Measurements from ENCODE around the gene AQP1. TPM values are rescaled to one million over a fixed set of nuclear protein-coding genes. Genes with fewer than 3 reads are reported as not detected.

Gene AQP1
- total RNA-seq, 8 experiments from 2014 or later: 0.45 to 233 (median 0.68) TPM

DNA sequence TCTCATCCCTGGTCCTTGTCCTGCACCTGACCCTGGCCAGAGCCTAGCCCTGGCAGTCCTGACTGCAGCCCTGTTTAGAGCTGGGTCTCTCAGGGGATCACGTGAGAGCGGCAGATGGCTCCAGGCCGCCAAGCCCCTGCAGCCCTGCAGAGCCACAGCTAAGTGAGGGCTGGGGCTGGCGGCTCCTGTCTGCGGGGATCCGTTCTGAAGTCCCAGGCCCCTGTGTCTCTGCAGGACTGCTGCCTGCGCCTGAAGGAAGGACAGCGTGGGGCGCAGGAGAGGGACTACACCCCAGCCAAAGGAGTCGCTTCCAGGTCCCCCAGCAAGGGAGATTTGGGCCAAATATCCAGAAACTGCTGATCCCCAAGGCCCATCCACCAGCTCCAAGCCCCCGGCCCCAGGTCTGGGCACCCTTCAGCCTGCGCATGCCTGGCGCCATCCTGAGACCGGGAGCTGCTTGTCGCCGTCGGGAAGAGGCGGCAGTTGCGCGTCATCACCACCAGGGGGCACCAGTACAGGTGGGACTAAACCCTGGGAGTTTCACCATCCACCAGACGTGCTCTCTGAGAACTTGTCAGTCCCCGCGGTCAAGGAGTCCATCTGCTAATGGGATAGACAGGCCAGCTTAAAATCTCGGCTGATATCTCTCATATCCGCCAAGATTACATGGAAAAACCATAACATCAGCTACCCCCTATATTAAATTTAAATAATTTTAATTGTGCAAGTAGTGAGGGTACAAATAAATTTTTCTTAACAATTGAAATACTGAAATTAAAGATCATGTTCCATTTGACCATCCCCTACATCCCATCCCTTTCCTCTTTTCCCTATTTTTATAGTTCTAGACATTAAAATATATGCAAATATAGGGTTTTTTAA lies 27.0 kb downstream of the AQP1 start:
- 0 to 12% (median 8%) methylated on average over 2 to 14 of the region's 25 CpGs; no CpG with 5 or more reads in 4 of the 10 experiments for WGBS, 10 experiments
- Histone ChIP-seq H3K4me3 (peak overlapping the region in 4 of 5 donors; percentile 2 to 20 (median 13)), H3K27ac (peak overlapping the region; percentile 36 to 77), H3K4me1 (replicated peaks in 1 of 2) (peaks cover under 1 to 5% of the 10 kb centered on the region in 2 donors)
- peak; percentile 77 to 98 (median 96) for ATAC-seq (replicated peaks in 6 of 8)
- in situ Hi-C loops (cut with MboI; ENCODE audit: low pct_unique_long_range_greater_than_20kb in 2 of 9, low sequenced_read_pairs in 9 of 9, unreplicated experiment in 9 of 9): no loop called here

DNA sequence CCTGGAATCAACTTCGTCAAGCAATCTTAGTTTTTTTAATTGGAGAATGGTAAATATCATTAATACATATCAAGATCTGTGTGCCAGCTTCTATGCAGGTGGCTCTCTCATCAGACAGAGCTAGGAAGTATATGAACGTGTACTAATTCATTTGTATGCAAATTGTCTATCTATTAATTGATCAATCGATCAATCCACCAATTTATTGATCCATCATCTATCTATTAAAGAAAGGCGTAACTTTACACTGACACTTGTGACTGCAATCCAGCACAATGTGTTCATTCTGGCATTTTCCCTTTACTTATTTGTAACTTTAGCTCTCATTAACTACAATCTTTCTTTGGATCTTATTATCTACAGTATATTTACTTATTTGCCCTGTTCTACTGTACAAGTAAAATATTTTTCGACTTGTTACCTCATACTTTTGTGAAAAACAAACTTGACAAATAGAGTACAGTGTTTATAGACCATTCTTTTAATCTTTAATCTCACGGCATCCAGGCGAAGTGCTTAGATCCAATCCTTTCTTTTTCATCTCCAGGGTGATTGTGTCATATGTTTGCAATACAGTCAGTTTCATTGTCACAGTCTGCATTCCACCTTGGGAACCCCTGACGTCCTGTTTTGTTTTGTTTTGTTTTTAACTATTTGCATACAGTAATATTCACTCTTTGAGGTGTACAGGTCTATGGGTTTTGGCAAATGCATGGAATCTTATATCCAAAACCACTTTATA lies 30.1 kb downstream of the AQP1 start:
- Histone ChIP-seq H3K4me3 (no peak overlapping the region), H3K4me1 (replicated peaks in 1 of 2) (no peaks in the 10 kb centered on the region), H3K27ac (no peak overlapping the region)
- in situ Hi-C loops (cut with MboI; ENCODE audit: low pct_unique_long_range_greater_than_20kb in 2 of 9, low sequenced_read_pairs in 9 of 9, unreplicated experiment in 9 of 9): no loop called here
- 3 to 68% (median 41%) methylated on average over 5 to 8 of the region's 8 CpGs for WGBS, 10 experiments
- ATAC-seq (replicated peaks in 6 of 8): peak in 1 of 8 experiments; percentile 66

DNA sequence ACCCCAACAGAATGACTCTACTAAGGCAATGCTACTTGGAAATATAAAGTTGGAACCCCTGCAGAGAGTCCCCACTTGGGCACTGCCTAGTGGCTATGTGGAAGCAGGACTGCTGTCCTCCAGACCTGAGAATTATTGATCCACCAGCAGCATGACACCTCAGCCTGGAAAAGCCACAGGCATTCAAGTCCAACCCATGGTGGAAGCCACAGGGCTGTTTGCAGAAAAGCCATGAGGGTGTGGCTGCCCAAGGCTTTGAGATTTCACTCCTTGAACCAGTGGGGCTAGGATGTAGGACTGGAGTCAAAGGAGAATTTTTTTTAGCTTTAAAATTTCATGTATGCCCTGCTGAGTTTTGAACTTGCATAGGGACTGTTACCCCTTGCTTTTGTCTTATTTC lies 38.5 kb downstream of the AQP1 start:
- Histone ChIP-seq H3K4me3 (no peak overlapping the region), H3K4me1 (replicated peaks in 1 of 2) (no peaks in the 10 kb centered on the region), H3K27ac (no peak overlapping the region)
- in situ Hi-C loops (cut with MboI; ENCODE audit: low pct_unique_long_range_greater_than_20kb in 2 of 9, low sequenced_read_pairs in 9 of 9, unreplicated experiment in 9 of 9): loop anchor here in 2 of 9 experiments (25.0 kb wide), 1 partner anchor 138 kb away; no protein-coding TSS in a partner anchor
- no peak for ATAC-seq (replicated peaks in 6 of 8)

GRCh38 chr7:30954914-30955313 lies 43.3 kb downstream of the AQP1 start:
- in situ Hi-C loops (cut with MboI; ENCODE audit: low pct_unique_long_range_greater_than_20kb in 2 of 9, low sequenced_read_pairs in 9 of 9, unreplicated experiment in 9 of 9): loop anchor here in 2 of 9 experiments (25.0 kb wide), 1 partner anchor 143 kb away; no protein-coding TSS in a partner anchor

DNA sequence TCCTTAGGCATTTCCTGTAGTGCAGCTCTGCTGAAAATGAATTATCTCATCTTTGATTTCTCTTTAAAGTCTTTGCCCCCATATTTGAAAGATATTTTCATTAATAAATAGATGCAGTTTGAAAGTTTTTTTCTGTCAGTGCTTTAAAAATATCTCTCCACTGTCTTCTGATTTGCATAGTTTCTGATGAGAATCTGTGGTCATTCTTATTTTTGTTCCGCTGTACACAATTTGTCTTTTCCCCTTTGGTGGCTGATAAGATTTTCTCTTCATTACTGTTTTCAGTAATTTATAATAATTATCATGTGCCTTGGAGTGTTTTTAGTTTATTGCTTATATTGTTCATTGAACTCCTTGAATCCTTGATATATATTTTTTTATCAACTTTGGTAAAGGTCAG lies 45.1 kb downstream of the AQP1 start:
- Histone ChIP-seq H3K4me1 (replicated peaks in 1 of 2) (no peaks in the 10 kb centered on the region), H3K4me3 (no peak overlapping the region), H3K27ac (no peak overlapping the region)
- WGBS, 10 experiments: 88 to 100% (median 100%) methylated on average over 1 of the region's 1 CpG
- ATAC-seq (replicated peaks in 6 of 8): no peak
- in situ Hi-C loops (cut with MboI; ENCODE audit: low pct_unique_long_range_greater_than_20kb in 2 of 9, low sequenced_read_pairs in 9 of 9, unreplicated experiment in 9 of 9): loop anchor here in 2 of 9 experiments (25.0 kb wide), 1 partner anchor 144 kb away; no protein-coding TSS in a partner anchor

More at GRCh38 chr7:30954914-30955313, 43.3 kb downstream of the AQP1 start:
- ATAC-seq (replicated peaks in 6 of 8): peak in 2 of 8 experiments; percentile 73 to 85
- Histone ChIP-seq H3K4me3 (no peak overlapping the region), H3K27ac (no peak overlapping the region), H3K4me1 (replicated peaks in 1 of 2) (no peaks in the 10 kb centered on the region)
- WGBS, 10 experiments: 10 to 77% (median 50%) methylated on average over 2 to 4 of the region's 4 CpGs

- 80 to 93% (median 88%) methylated on average over 1 to 5 of the region's 11 CpGs; no CpG with 5 or more reads in 6 of the 10 experiments for WGBS, 10 experiments
- in situ Hi-C loops (cut with MboI; ENCODE audit: low pct_unique_long_range_greater_than_20kb in 2 of 9, low sequenced_read_pairs in 9 of 9, unreplicated experiment in 9 of 9): loop anchor here in 2 of 9 experiments (25.0 kb wide), 1 partner anchor 152 kb away; no protein-coding TSS in a partner anchor
These were observed 52.2 kb downstream of the AQP1 start, which contains the start of gene GHRHR for GRCh38 chr7:30963842-30964241. Gene GHRHR (plus strand): TSS chr7:30963953. CDS start chr7:30964069, 116 bp downstream.

DNA sequence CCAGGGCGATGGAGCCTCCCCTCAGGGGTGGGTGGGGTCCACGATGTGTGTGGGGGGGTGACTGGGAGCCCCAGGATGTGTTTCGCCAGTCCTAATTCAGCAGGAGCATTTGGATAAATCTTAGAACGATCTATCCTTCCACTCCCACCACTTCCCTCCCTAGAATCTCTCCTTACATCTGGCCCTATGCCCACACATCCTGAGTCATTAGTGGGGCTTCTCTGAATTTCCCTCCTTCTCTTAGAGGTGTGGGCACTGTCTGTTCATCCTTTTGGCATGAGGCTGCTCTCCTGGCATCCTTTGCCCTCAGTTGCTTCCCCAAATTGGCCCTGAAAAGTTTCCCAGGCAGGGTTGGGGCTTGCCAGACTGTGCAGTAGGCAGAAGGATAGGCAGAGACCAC lies 53.7 kb downstream of the AQP1 start:
- WGBS, 10 experiments: no CpG with 5 or more reads among the region's 4 CpGs
- no peak for ATAC-seq (replicated peaks in 6 of 8)
- in situ Hi-C loops (cut with MboI; ENCODE audit: low pct_unique_long_range_greater_than_20kb in 2 of 9, low sequenced_read_pairs in 9 of 9, unreplicated experiment in 9 of 9): loop anchor here in 2 of 9 experiments (25.0 kb wide), 1 partner anchor 153 kb away; no protein-coding TSS in a partner anchor
- Histone ChIP-seq H3K27ac (no peak overlapping the region), H3K4me3 (no peak overlapping the region), H3K4me1 (replicated peaks in 1 of 2) (no peaks in the 10 kb centered on the region)

More at GRCh38 chr7:30963842-30964241, 52.2 kb downstream of the AQP1 start, which contains the start of gene GHRHR:
- no peaks in the 10 kb centered on the region for H3K4me1 ChIP-seq (replicated peaks in 1 of 2)
- H3K27ac ChIP-seq: no peak within 1 kb of the TSS
- no peak for ATAC-seq (replicated peaks in 6 of 8)
- H3K4me3 ChIP-seq: no peak within 1 kb of the TSS

GRCh38 chr7:30965883-30966282 lies 54.2 kb downstream of the AQP1 start:
- no peak overlapping the region for H3K4me3 ChIP-seq
- in situ Hi-C loops (cut with MboI; ENCODE audit: low pct_unique_long_range_greater_than_20kb in 2 of 9, low sequenced_read_pairs in 9 of 9, unreplicated experiment in 9 of 9): loop anchor here in 2 of 9 experiments (25.0 kb wide), 1 partner anchor 154 kb away; no protein-coding TSS in a partner anchor
- ATAC-seq (replicated peaks in 6 of 8): no peak
- WGBS, 10 experiments: 80 to 92% (median 90%) methylated on average over 1 to 2 of the region's 9 CpGs; no CpG with 5 or more reads in 7 of the 10 experiments
- no peak overlapping the region for H3K27ac ChIP-seq
- H3K4me1 ChIP-seq (replicated peaks in 1 of 2): peaks cover 0 to 1% of the 10 kb centered on the region in 2 donors

DNA sequence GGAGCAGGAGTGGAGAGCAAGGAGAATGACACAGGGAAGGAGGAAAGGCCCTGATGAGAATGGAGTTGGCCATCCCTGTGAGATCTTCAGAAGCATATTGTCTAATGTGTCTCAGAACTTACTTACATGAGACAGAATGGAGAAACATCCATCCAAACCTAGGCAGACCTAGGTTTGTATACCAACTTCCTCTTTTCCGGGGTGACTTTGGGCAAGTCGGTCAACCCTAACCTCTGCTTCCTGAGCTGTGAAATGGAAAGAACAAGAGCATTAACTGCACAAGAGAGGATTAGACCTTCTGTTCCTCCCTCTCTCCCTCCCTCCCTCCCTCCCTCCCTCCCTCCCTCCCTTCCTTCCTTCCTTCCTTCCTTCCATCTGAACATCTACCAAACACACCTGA lies 56.6 kb downstream of the AQP1 start:
- Histone ChIP-seq H3K4me1 (replicated peaks in 1 of 2) (peaks cover 0 to 9% of the 10 kb centered on the region in 2 donors), H3K4me3 (no peak overlapping the region), H3K27ac (no peak overlapping the region)
- whole genome bisulfite sequencing, 10 experiments: 70 to 94% (median 83%) methylated on average over 1 to 2 of the region's 2 CpGs; no CpG with 5 or more reads in 6 of the 10 experiments
- in situ Hi-C loops (cut with MboI; ENCODE audit: low pct_unique_long_range_greater_than_20kb in 2 of 9, low sequenced_read_pairs in 9 of 9, unreplicated experiment in 9 of 9): loop anchor here in 2 of 9 experiments (25.0 kb wide), 1 partner anchor 156 kb away; no protein-coding TSS in a partner anchor
- ATAC-seq (replicated peaks in 6 of 8): no peak

DNA sequence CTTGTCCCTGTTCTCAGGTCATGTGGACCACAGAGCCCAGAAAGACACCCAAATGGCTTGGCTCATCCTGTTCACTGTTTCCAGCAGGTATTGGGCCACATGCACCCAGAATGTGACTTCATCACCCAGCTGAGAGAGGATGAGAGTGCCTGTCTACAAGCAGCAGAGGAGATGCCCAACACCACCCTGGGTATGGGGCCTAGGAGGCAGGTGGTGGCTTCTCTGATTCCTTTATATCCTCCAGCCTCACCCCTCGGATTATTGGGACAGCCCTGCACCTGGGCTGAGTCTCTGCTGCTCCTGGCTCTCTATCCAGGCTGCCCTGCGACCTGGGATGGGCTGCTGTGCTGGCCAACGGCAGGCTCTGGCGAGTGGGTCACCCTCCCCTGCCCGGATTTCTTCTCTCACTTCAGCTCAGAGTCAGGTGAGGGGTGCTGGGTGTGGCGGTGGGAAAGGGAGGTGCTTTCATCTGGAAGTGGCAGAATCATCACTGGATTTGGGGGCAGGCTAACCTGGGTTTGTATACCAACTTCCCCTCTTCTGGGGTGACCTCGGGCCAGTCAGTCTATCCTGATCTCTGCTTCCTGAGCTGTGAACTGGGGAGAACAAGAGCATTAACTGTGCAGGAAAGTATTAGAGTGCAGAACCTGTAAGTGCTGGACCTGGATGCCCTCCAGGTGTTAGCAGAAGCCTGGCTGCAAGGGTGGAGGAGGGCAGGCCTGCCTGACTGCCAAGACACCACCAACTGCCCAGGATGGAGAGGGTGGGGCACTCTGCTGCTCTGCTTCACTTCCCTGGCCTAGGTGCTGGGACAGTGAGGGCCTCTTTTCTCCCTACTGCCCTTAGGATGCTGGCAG lies 57.3 kb downstream of the AQP1 start:
- no peak for ATAC-seq (replicated peaks in 6 of 8)
- in situ Hi-C loops (cut with MboI; ENCODE audit: low pct_unique_long_range_greater_than_20kb in 2 of 9, low sequenced_read_pairs in 9 of 9, unreplicated experiment in 9 of 9): loop anchor here in 2 of 9 experiments (25.0 kb wide), 1 partner anchor 157 kb away; no protein-coding TSS in a partner anchor
- WGBS, 10 experiments: 33 to 71% (median 60%) methylated on average over 1 to 4 of the region's 7 CpGs; no CpG with 5 or more reads in 6 of the 10 experiments

GRCh38 chr7:30969604-30969970 lies 57.9 kb downstream of the AQP1 start:
- in situ Hi-C loops (cut with MboI; ENCODE audit: low pct_unique_long_range_greater_than_20kb in 2 of 9, low sequenced_read_pairs in 9 of 9, unreplicated experiment in 9 of 9): loop anchor here in 2 of 9 experiments (25.0 kb wide), 1 partner anchor 157 kb away; no protein-coding TSS in a partner anchor
- Histone ChIP-seq H3K4me3 (no peak overlapping the region), H3K4me1 (replicated peaks in 1 of 2) (peaks cover 0 to 9% of the 10 kb centered on the region in 2 donors), H3K27ac (no peak overlapping the region)
- WGBS, 10 experiments: 67% methylated on average over 1 of the region's 1 CpG; no CpG with 5 or more reads in 9 of the 10 experiments
- ATAC-seq (replicated peaks in 6 of 8): no peak

More for the DNA sequence above, 57.3 kb downstream of the AQP1 start:
- H3K4me1 ChIP-seq (replicated peaks in 1 of 2): peaks cover 0 to 9% of the 10 kb centered on the region in 2 donors
- no peak overlapping the region for H3K4me3 ChIP-seq
- H3K27ac ChIP-seq: no peak overlapping the region

- H3K4me1 ChIP-seq (replicated peaks in 1 of 2): peaks cover 0 to 12% of the 10 kb centered on the region in 2 donors
- whole genome bisulfite sequencing, 10 experiments: 0 to 92% (median 75%) methylated on average over 1 to 4 of the region's 5 CpGs; no CpG with 5 or more reads in 5 of the 10 experiments
- ATAC-seq (replicated peaks in 6 of 8): no peak
- H3K27ac ChIP-seq: no peak overlapping the region
- in situ Hi-C loops (cut with MboI; ENCODE audit: low pct_unique_long_range_greater_than_20kb in 2 of 9, low sequenced_read_pairs in 9 of 9, unreplicated experiment in 9 of 9): loop anchor here in 3 of 9 experiments (10.0 to 25.0 kb wide), 2 partner anchors 158 to 165 kb away; no protein-coding TSS in a partner anchor
- H3K4me3 ChIP-seq: no peak overlapping the region
These were observed 58.4 kb downstream of the AQP1 start for GRCh38 chr7:30970074-30970473.

Data from motor neuron (in vitro differentiated cells).